DOHH2 (cell line): ENCODE data around the gene RBFOX2.

Experiments
- H3F3A ChIP-seq: fragments of 200-600 bp; sonication (generic), shearing (Covaris generic); 2 replicates; pipeline ENCODE4 v1.6.0; 2016; ENCODE audit warnings: antibody characterized with exemption, mild to moderate bottlenecking; ENCODE audit not compliant: control insufficient read depth, insufficient read depth
- H3K27ac ChIP-seq: fragments of 200-600 bp; sonication (generic); 2 replicates; pipeline ENCODE4 v1.5.1; 2014; ENCODE audit warnings: low read depth, mild to moderate bottlenecking, low read length, moderate library complexity
- H3K27me3 ChIP-seq: fragments of 200-600 bp; sonication (generic); 2 replicates; pipeline ENCODE4 v1.6.1; 2014; ENCODE audit warnings: mild to moderate bottlenecking, low read length, mixed read lengths; ENCODE audit not compliant: control insufficient read depth
- H3K36me3 ChIP-seq: fragments of 200-600 bp; sonication (generic); 2 replicates; pipeline ENCODE4 v1.6.1; 2014; ENCODE audit warnings: mild to moderate bottlenecking, low read length, moderate library complexity, mixed read lengths; ENCODE audit not compliant: control insufficient read depth
- H3K4me1 ChIP-seq: fragments of 200-600 bp; sonication (generic); 2 replicates; pipeline ENCODE4 v1.6.1; 2014; ENCODE audit warnings: mild to moderate bottlenecking, low read length, mixed read lengths; ENCODE audit not compliant: control insufficient read depth
- H3K4me2 ChIP-seq: fragments of 200-600 bp; sonication (generic); 2 replicates; pipeline ENCODE4 v1.6.0; 2014; ENCODE audit warnings: mild to moderate bottlenecking, low read length, moderate library complexity
- H3K4me3 ChIP-seq: fragments of 200-600 bp; sonication (generic); 2 replicates; pipeline ENCODE4 v1.5.1; 2014; ENCODE audit warnings: mild to moderate bottlenecking, low read length, mixed read lengths
- H3K79me2 ChIP-seq: fragments of 200-600 bp; sonication (generic); 2 replicates; pipeline ENCODE4 v1.6.1; 2014; ENCODE audit warnings: mild to moderate bottlenecking, low read length, mixed read lengths; ENCODE audit not compliant: control insufficient read depth
- H3K9me2 ChIP-seq: fragments of 200-600 bp; sonication (generic); replicated peaks from 2 replicates; pipeline ENCODE4 v1.6.1; 2014; ENCODE audit warnings: mild to moderate bottlenecking, low read length, mixed read lengths; ENCODE audit not compliant: control insufficient read depth
- H3K9me3 ChIP-seq: fragments of 200-600 bp; sonication (generic); 2 replicates; pipeline ENCODE4 v1.6.1; 2014; ENCODE audit warnings: antibody characterized with exemption, low read length, mixed read lengths; ENCODE audit not compliant: control insufficient read depth, insufficient read depth
- H4K20me1 ChIP-seq: fragments of 200-600 bp; sonication (generic); 2 replicates; pipeline ENCODE4 v1.6.0; 2014; ENCODE audit warnings: low read depth, mild to moderate bottlenecking, antibody characterized with exemption, low read length, moderate library complexity; ENCODE audit not compliant: control insufficient read depth, insufficient read depth
- EZH2phosphoT487 ChIP-seq: fragments of 200-600 bp; sonication (generic); IDR thresholded peaks from 2 replicates; pipeline ENCODE4 v1.6.1; 2017; ENCODE audit warnings: borderline replicate concordance, mild to moderate bottlenecking, antibody characterized with exemption, low read length, moderate library complexity, mixed read lengths
- TF ChIP-seq, protein P1 (sequence below): fragments of 200-600 bp; sonication (generic); IDR thresholded peaks from one replicate; pipeline ENCODE4 v1.5.1; 2014; ENCODE audit warnings: antibody characterized with exemption, mild to moderate bottlenecking, low read depth, low read length; ENCODE audit not compliant: poor library complexity, severe bottlenecking

RBFOX2 gene

DNA sequence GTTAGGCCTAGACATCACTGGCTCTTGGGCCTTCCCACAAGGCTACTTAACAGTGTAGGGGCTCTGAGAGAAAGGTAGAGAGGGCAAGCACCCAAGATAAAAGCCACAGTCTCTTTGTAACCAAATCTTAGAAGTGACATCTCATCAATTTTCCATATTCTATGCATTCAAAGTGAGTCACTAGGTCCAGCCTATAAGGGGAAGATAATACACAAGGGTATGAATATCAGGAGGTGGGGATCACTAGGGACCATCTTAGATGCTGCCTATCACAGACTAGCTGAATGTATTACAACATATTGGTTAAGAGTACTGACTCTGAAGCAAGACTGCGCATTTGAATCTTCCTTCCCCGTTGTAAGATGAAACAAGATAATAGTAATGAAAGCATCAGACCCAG lies 144.1 kb downstream of the RBFOX2 start:
- Histone ChIP-seq H3K79me2 (peaks cover 88% of the 10 kb centered on the region), H3K36me3 (no peaks in the 10 kb centered on the region; the same call in 1 of the 2 replicates), H4K20me1 (no peaks in the 10 kb centered on the region), H3K9me2 (no peaks in the 10 kb centered on the region), H3F3A (peaks cover 25% of the 10 kb centered on the region), H3K9me3 (no peaks in the 10 kb centered on the region), H3K4me2 (no peak overlapping the region), H3K27me3 (no peaks in the 10 kb centered on the region), H3K27ac (peak overlapping the region; percentile 60; the same call in 1 of the 2 replicates), H3K4me3 (no peak overlapping the region), H3K4me1 (peaks cover 65% of the 10 kb centered on the region)
- TF ChIP-seq, protein P1, sequence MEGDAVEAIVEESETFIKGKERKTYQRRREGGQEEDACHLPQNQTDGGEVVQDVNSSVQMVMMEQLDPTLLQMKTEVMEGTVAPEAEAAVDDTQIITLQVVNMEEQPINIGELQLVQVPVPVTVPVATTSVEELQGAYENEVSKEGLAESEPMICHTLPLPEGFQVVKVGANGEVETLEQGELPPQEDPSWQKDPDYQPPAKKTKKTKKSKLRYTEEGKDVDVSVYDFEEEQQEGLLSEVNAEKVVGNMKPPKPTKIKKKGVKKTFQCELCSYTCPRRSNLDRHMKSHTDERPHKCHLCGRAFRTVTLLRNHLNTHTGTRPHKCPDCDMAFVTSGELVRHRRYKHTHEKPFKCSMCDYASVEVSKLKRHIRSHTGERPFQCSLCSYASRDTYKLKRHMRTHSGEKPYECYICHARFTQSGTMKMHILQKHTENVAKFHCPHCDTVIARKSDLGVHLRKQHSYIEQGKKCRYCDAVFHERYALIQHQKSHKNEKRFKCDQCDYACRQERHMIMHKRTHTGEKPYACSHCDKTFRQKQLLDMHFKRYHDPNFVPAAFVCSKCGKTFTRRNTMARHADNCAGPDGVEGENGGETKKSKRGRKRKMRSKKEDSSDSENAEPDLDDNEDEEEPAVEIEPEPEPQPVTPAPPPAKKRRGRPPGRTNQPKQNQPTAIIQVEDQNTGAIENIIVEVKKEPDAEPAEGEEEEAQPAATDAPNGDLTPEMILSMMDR: no peak
- no peak for TF ChIP-seq EZH2phosphoT487

DNA sequence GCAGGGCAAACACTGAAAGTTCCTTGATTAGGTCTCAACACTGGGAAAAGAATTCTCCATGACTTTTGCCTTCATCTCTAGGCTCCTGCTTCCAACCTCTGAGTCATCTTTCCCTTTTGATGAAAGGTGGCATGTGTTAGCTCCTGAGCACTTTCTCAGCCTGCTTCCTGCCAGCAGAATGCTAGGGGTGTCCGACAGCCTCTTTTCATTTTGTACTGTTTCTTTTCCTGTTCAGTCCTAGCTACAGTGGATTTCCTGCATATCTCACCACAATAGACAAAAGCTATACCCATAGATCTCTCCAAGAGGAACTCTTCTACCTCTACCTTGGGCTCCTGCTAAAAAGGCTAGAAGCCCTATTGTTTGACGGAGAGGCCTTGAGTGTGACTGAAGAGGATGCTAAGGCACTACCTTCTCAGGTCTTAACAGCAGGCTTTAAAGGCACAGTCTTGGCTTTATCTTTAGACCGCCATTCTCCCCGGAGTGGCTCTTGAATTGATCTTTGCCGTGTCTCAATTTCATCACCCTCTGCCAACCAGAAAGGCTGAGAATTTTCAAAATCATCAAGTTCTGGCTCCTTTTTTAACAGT lies 145.5 kb downstream of the RBFOX2 start:
- Histone ChIP-seq H3K27ac (peak overlapping the region; percentile 60), H3K4me3 (peak overlapping the region; percentile 41), H3K79me2 (peaks cover 88% of the 10 kb centered on the region), H3K9me3 (no peaks in the 10 kb centered on the region), H3K9me2 (no peaks in the 10 kb centered on the region), H3K36me3 (no peaks in the 10 kb centered on the region; the same call in 1 of the 2 replicates), H3K27me3 (no peaks in the 10 kb centered on the region), H3F3A (peaks cover 31% of the 10 kb centered on the region), H3K4me2 (peak overlapping the region; percentile 62), H4K20me1 (no peaks in the 10 kb centered on the region), H3K4me1 (peaks cover 74% of the 10 kb centered on the region)
- no peak for TF ChIP-seq EZH2phosphoT487
- TF ChIP-seq, protein P1: no peak

DNA sequence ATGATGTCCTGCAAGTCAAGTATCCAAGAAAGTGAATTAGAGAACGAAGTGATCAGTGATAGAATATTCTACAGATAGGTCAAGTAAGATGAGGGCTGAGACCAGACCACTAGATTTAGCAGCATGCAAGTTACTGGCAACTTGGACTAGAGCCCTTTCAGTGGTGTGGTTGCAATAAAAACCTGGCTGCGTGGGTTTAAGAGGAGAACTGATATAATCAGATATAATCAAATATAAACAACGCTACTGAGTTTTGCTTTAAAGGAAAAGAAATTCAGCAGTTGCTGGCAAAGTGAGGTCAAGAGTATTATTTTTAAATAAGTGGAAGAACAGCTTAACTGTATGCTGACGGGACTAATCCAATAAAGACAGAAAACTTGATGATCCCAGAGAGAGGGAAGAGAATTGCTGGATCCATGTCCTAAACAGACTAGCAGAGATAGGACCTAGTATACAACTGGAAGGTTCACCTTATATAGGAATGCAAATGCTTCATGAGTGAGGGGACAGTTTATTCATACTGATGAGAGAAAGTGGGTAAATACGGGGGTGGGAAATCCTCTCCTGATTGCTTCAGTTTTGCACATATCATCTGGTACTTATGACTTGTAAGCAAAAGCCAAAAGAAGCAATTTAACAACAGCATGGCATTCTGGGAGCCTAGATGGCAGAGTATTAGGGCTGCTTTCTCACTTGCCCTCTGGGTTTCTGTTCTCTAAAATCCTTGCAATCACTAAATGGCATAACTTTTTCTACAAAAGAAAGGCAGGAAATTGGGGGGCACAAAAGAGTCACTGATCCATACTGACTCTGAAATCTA lies 146.2 kb downstream of the RBFOX2 start:
- Histone ChIP-seq H3K4me3 (peak overlapping the region; percentile 41), H3K27me3 (no peaks in the 10 kb centered on the region), H3F3A (peaks cover 32% of the 10 kb centered on the region), H3K9me3 (no peaks in the 10 kb centered on the region), H3K79me2 (peaks cover 88% of the 10 kb centered on the region), H3K27ac (peak overlapping the region; percentile 60), H3K4me1 (peaks cover 75% of the 10 kb centered on the region), H3K4me2 (peak overlapping the region; percentile 62), H4K20me1 (no peaks in the 10 kb centered on the region), H3K9me2 (no peaks in the 10 kb centered on the region), H3K36me3 (no peaks in the 10 kb centered on the region; the same call in 1 of the 2 replicates)
- TF ChIP-seq, protein P1: no peak
- TF ChIP-seq EZH2phosphoT487: no peak
